Activated naive CD8-positive, alpha-beta T cell treated with anti-CD3 and anti-CD28 coated beads, Interleukin-2, amount 10 ng/mL, durations not matched to agents 7 days and 5 days (primary cell): ENCODE measurements around the gene RALY. TPM values are rescaled to one million over a fixed set of nuclear protein-coding genes. Genes with fewer than 3 reads are reported as not detected.

Source experiments
- ATAC-seq: fragments of 150-1000 bp; cut with Tn5 transposase; one replicate; pipeline ENCODE4 v1.10.0; 2021; ENCODE audit warnings: low read depth, moderate library complexity
- POLR2A ChIA-PET: fragments of 350-600 bp; sonication (Branson Sonifier 250); formaldehyde crosslinking; loops from one replicate; lab custom pipeline; 2021; ENCODE audit warnings: antibody characterized with exemption; lab: Charles Lee
- DNase-seq: peaks from one replicate; pipeline ENCODE4 v3.0.0; 2021
- H3K27ac Mint-ChIP-seq: one replicate; pipeline ENCODE4 v1.8.0; 2022; ENCODE audit warnings: mild to moderate bottlenecking, mixed read lengths
- H3K27me3 Mint-ChIP-seq: one replicate; pipeline ENCODE4 v1.8.0; 2022; ENCODE audit warnings: mild to moderate bottlenecking, moderate library complexity, mixed read lengths
- H3K36me3 Mint-ChIP-seq: one replicate; pipeline ENCODE4 v1.8.0; 2021; ENCODE audit warnings: mild to moderate bottlenecking, mixed read lengths
- H3K4me1 Mint-ChIP-seq: one replicate; pipeline ENCODE4 v1.8.0; 2021; ENCODE audit warnings: mixed read lengths
- H3K4me3 Mint-ChIP-seq: one replicate; pipeline ENCODE4 v1.8.0; 2022; ENCODE audit warnings: mild to moderate bottlenecking, moderate library complexity, mixed read lengths
- H3K9me3 Mint-ChIP-seq: one replicate; pipeline ENCODE4 v1.8.0; 2021; ENCODE audit warnings: mixed read lengths
- total RNA-seq, 2 experiments: library from RNA; stranded (reverse); gene quantifications; one replicate each; pipeline ENCODE4 v1.2.3, GENCODE V29; 2021

RALY gene
- total RNA-seq, 2 experiments from 2014 or later: 188 to 190 TPM

DNA sequence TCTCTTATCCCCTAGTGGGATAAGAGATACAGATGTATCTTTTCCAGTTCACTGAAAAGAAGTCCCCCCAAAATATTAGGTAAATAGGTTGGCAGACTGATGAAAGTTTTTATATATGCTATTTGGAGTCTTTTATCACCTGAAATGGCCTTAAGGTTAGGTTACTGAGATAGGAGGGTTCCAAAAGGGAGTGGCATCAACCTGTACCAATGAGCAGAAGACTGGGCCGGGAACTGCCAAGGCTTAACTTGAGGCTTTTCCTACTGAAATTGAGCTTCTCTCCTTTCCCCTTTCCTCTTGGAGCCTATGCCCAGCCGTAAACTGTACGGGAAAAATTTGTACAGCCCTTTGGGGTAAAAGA lies 76.3 kb downstream of the RALY start:
- POLR2A ChIA-PET: no interaction called here
- DNase-seq: no peak
- Mint-ChIP-seq H3K4me1 (peaks cover 21% of the 10 kb centered on the region), H3K9me3 (no peaks in the 10 kb centered on the region), H3K27ac (no peak overlapping the region), H3K36me3 (peaks cover 5% of the 10 kb centered on the region), H3K4me3 (no peak overlapping the region), H3K27me3 (no peaks in the 10 kb centered on the region)
- no peak for ATAC-seq

DNA sequence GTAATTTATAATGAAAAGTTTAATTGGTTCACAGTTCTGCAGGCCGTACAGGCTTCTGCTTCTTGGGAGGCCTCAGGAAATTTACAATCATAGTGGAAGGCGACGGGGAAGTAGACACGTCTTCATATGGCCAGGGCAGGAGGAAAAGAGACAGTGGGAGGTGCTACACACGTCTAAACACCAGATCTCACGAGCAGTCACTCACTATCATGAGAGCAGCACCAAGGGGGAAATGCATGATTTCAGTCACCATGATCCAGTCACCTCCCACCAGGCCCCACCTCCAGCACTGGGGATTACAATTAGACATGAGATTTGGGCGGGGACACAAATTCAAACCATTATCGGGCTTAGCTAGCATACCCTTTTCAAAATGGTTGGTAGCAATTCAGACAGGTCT lies 77.1 kb downstream of the RALY start:
- no peaks in the 10 kb centered on the region for H3K9me3 Mint-ChIP-seq
- H3K4me3 Mint-ChIP-seq: no peak overlapping the region
- no peaks in the 10 kb centered on the region for H3K27me3 Mint-ChIP-seq
- H3K4me1 Mint-ChIP-seq: peaks cover 17% of the 10 kb centered on the region
- H3K27ac Mint-ChIP-seq: no peak overlapping the region
- H3K36me3 Mint-ChIP-seq: peaks cover 4% of the 10 kb centered on the region
- ATAC-seq: no peak
- POLR2A ChIA-PET: no interaction called here
- DNase-seq: no peak

DNA sequence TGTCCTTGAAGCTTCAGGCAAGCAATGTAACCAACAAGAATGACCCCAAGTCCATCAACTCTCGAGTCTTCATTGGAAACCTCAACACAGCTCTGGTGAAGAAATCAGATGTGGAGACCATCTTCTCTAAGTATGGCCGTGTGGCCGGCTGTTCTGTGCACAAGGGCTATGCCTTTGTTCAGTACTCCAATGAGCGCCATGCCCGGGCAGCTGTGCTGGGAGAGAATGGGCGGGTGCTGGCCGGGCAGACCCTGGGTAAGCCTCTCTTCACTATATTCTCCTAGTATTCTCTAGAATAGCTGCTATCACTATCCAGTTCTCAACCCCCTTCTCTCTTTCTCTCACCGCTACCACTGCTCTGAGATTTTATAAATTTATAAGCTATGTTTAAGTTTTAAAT lies 78.4 kb downstream of the RALY start:
- ATAC-seq (no peak), DNase-seq (no peak)
- Mint-ChIP-seq H3K36me3 (peaks cover 4% of the 10 kb centered on the region), H3K27ac (no peak overlapping the region), H3K4me1 (peaks cover 17% of the 10 kb centered on the region), H3K4me3 (no peak overlapping the region), H3K27me3 (no peaks in the 10 kb centered on the region), H3K9me3 (no peaks in the 10 kb centered on the region)
- POLR2A ChIA-PET: no interaction called here

DNA sequence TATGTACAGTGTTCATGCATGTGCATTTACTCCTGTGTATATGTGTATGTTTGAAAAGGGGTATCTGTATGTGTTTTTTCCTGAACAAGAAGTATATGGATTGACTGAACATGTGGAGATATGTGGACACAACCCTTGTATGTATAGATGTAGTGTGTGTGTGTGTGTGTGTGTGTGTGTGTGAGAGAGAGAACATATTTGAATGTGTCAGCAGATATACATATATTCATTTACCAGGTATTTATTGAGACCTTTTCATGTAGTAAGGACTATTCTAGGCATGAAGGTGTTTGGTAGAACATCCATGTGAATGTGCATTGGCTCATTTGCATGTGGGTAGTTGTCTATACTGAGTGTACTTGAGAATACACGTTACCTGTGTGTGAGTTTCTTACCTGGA lies 79.1 kb downstream of the RALY start:
- Mint-ChIP-seq H3K4me1 (peaks cover 17% of the 10 kb centered on the region), H3K27ac (no peak overlapping the region), H3K36me3 (peaks cover 4% of the 10 kb centered on the region), H3K9me3 (no peaks in the 10 kb centered on the region), H3K27me3 (no peaks in the 10 kb centered on the region), H3K4me3 (no peak overlapping the region)
- ATAC-seq (no peak), DNase-seq (no peak)
- POLR2A ChIA-PET: no interaction called here

DNA sequence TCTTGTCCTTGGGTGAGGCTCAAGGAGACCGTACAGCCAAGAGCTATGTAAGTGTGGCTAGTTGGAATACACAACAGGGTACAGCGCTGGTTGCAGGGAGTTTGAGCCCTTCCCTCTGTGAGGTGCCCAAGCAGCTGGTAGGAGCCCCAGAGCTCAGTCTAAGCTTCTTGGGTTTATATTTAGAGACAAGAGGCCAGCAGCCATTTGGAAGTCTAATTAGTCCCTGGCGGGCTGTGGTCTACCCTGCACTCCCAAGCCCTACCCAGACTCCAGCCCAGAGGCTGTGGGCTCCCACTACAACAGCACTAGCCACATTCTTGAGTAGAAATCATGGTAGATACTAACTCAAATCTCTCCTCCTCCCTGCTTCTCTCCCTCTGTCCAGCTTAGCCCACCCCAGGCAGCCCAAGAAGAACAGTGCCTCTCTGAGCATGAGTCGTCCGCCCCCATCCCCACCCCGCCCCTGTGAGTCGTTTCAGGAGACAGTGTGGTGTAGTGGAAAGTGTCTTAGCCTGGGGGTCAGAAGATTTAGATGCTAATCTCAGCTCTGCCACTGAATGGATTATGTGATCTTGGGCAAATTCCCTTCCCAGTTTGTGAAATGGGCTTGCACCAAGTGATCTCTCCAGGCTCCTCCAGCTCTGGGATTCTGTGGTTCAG lies 80.5 kb downstream of the RALY start:
- no peaks in the 10 kb centered on the region for H3K27me3 Mint-ChIP-seq
- POLR2A ChIA-PET: interaction anchor here (1.0 kb wide), 1 partner anchor 38 kb away, joined by 5 read pairs; the partner anchor contains the start of gene EIF2S2
- DNase-seq: no peak
- no peak overlapping the region for H3K27ac Mint-ChIP-seq
- no peak for ATAC-seq
- H3K4me1 Mint-ChIP-seq: peaks cover 9% of the 10 kb centered on the region
- H3K36me3 Mint-ChIP-seq: peaks cover 6% of the 10 kb centered on the region
- H3K4me3 Mint-ChIP-seq: no peak overlapping the region
- H3K9me3 Mint-ChIP-seq: no peaks in the 10 kb centered on the region

DNA sequence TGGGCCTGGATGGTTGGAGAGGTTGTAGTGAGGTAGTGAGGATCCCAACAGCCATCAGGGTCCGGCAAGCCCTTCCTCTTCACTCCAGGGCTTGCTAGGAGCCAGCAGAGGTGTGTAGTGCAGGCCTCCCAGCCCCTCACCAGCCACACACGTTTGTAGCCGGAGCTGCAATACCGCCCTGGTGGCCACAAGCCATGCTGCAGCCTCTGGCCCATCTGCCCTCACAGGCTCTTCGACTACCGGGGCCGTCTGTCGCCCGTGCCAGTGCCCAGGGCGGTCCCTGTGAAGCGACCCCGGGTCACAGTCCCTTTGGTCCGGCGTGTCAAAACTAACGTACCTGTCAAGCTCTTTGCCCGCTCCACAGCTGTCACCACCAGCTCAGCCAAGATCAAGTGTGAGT lies 81.9 kb downstream of the RALY start:
- H3K27me3 Mint-ChIP-seq: no peaks in the 10 kb centered on the region
- H3K36me3 Mint-ChIP-seq: peaks cover 8% of the 10 kb centered on the region
- H3K4me1 Mint-ChIP-seq: peaks cover 7% of the 10 kb centered on the region
- H3K27ac Mint-ChIP-seq: no peak overlapping the region
- no peaks in the 10 kb centered on the region for H3K9me3 Mint-ChIP-seq
- DNase-seq (no peak), ATAC-seq (no peak)
- POLR2A ChIA-PET: no interaction called here
- no peak overlapping the region for H3K4me3 Mint-ChIP-seq

DNA sequence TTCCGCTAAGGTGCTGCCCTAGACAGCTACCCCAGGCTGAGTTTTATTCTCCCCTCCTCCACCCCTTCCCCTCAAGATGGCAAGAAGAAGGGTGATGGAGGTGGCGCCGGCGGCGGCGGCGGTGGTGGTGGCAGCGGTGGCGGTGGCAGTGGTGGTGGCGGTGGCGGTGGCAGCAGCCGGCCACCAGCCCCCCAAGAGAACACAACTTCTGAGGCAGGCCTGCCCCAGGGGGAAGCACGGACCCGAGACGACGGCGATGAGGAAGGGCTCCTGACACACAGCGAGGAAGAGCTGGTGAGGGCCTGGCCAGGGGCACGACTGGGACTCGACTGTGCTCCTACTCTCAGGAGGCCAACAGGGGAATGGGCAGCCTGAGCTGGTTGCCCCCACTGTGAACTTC lies 83.2 kb downstream of the RALY start:
- DNase-seq: no peak
- no peak for ATAC-seq
- Mint-ChIP-seq H3K9me3 (no peaks in the 10 kb centered on the region), H3K36me3 (peaks cover 6% of the 10 kb centered on the region), H3K27ac (no peak overlapping the region), H3K4me1 (peaks cover 4% of the 10 kb centered on the region), H3K4me3 (no peak overlapping the region), H3K27me3 (no peaks in the 10 kb centered on the region)
- POLR2A ChIA-PET: interaction anchor here (0.9 kb wide), 1 partner anchor 35 kb away, joined by 3 read pairs; the partner anchor contains the start of gene EIF2S2

DNA sequence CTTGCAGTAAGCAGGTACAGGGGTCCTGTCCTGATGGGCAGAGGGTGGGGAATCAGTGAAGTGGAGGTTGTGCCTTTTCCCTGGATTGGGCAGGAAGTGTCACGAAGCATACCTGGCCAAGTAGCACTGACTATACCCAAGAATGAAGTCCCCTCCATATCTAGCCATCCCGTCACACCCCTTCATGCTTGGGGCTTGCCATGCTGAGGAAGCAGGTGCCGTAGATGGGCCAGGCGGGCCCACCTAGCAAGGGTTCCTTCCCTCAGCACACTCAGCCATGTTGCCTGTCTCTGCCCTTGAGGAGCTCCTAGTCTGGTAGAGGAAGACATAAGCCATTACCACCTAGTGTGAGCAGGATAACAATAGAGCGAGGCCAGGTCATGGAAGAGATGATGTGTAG lies 84.8 kb downstream of the RALY start:
- H3K4me1 Mint-ChIP-seq: peaks cover 4% of the 10 kb centered on the region
- POLR2A ChIA-PET: interaction anchor here (1.0 kb wide), 1 partner anchor 34 kb away, joined by 3 read pairs; no protein-coding TSS in a partner anchor
- no peak overlapping the region for H3K4me3 Mint-ChIP-seq
- no peak for DNase-seq
- H3K36me3 Mint-ChIP-seq: peaks cover 5% of the 10 kb centered on the region
- no peak overlapping the region for H3K27ac Mint-ChIP-seq
- no peaks in the 10 kb centered on the region for H3K27me3 Mint-ChIP-seq
- no peak for ATAC-seq
- no peaks in the 10 kb centered on the region for H3K9me3 Mint-ChIP-seq

DNA sequence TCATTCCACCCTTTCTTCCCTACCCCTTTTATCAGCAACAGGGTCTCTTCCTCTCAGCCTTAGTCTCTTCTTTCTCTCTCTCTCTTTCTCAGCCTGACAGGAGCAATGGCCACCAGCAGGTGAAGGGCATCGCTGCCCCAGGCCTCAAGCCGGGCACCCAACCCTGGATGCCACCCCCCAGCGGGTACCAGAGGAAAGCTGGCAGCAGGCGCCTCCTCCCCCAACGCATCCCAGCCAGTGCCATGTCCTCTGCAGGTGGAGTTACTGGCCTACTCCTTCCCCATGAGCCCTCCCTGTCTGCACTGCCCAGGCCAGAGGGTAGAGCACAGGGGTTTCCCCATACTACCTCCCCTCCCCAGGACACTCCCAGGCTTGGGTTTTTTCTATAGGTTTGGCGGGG lies 86.1 kb downstream of the RALY start:
- ATAC-seq (no peak), DNase-seq (no peak)
- no peaks in the 10 kb centered on the region for H3K27me3 Mint-ChIP-seq
- H3K4me1 Mint-ChIP-seq: peaks cover 5% of the 10 kb centered on the region
- no peak overlapping the region for H3K4me3 Mint-ChIP-seq
- POLR2A ChIA-PET: no interaction called here
- peaks cover 9% of the 10 kb centered on the region for H3K36me3 Mint-ChIP-seq
- peak overlapping the region; percentile 26 for H3K27ac Mint-ChIP-seq
- H3K9me3 Mint-ChIP-seq: no peaks in the 10 kb centered on the region

DNA sequence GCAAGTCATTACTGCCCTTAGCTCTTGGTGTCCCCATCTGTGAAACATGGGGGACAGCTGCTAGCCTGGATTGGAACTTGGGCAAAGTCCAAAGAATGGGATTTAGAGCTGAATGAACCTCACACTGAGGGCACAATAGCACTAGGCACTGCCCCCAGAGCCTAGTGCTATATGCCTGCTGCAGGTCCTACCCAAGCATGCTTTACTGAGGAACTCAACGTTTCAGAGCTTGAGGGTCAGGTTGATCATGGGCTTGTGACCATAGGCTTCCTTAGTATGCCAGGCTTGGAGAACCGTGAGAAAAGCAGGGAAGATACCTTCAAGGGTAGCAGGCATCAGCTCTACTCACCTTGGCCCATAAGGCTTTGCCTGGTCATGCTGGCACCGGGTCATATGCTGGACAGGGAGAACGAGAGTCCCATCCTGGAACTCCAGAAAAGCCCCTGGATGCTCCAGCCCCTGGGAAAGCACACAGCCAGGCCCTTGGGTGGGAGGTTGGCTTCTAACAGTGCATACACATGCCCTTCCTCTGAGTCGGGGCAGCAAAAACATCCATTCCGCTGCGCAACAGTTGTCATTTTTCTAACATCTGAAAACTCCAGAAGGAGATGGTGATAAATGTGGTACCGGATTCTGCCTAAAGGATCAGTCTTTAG lies 88.6 kb downstream of the RALY start:
- H3K36me3 Mint-ChIP-seq: peaks cover 15% of the 10 kb centered on the region
- no peaks in the 10 kb centered on the region for H3K27me3 Mint-ChIP-seq
- ATAC-seq (no peak), DNase-seq (no peak)
- POLR2A ChIA-PET: interaction anchor here (1.4 to 1.6 kb wide), 2 partner anchors 12 to 29 kb away, joined by 3 read pairs; no protein-coding TSS in a partner anchor
- H3K4me3 Mint-ChIP-seq: no peak overlapping the region
- no peaks in the 10 kb centered on the region for H3K9me3 Mint-ChIP-seq
- H3K27ac Mint-ChIP-seq: no peak overlapping the region
- peaks cover 7% of the 10 kb centered on the region for H3K4me1 Mint-ChIP-seq

DNA sequence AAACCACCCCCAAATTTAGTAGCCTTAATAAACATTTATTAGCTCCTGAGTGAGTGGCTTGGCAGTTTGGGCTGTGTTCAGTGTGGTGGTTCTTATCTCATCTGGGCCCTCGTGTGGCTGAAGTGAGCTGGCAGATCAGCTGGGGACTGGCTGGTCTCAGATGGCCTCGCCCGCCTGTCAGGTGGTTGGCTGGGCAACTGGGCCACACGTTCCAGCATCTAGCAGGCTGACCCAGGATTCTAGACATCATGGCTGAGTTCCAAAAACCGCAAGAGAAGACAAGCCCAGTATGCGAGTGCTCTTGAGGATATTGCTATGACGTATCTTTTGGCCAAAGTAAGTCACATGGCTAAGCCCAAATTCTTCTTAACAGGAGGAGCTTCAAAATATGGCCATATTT lies 89.4 kb downstream of the RALY start:
- Mint-ChIP-seq H3K4me1 (peaks cover 8% of the 10 kb centered on the region), H3K27me3 (no peaks in the 10 kb centered on the region), H3K9me3 (no peaks in the 10 kb centered on the region), H3K4me3 (no peak overlapping the region), H3K36me3 (peaks cover 19% of the 10 kb centered on the region), H3K27ac (no peak overlapping the region)
- POLR2A ChIA-PET: interaction anchor here (1.4 kb wide), 1 partner anchor 28 kb away, joined by 3 read pairs; no protein-coding TSS in a partner anchor
- no peak for ATAC-seq
- no peak for DNase-seq

DNA sequence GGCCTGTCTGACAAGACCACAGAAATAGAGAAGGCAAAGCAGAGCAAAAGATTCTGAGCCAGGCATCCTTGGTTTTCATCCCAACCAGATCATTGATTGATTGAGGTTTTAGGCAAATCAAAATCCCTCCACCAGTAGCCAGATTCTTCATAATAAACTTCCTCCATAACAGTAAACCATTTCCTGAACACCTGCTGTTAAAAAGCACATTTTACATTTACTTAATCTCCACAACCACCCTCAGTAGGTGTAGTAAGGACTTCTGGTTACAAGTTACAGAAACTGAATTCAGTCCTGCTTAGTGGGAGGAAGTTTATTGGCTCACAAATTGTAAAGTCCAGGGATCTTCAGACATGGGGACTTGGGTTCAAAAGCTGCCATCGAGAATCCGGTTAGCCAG lies 90.1 kb downstream of the RALY start:
- H3K4me1 Mint-ChIP-seq: peaks cover 9% of the 10 kb centered on the region
- DNase-seq: no peak
- no peaks in the 10 kb centered on the region for H3K27me3 Mint-ChIP-seq
- H3K36me3 Mint-ChIP-seq: peaks cover 17% of the 10 kb centered on the region
- POLR2A ChIA-PET: no interaction called here
- no peak for ATAC-seq
- no peak overlapping the region for H3K4me3 Mint-ChIP-seq
- no peaks in the 10 kb centered on the region for H3K9me3 Mint-ChIP-seq
- peak overlapping the region; percentile 13 for H3K27ac Mint-ChIP-seq

DNA sequence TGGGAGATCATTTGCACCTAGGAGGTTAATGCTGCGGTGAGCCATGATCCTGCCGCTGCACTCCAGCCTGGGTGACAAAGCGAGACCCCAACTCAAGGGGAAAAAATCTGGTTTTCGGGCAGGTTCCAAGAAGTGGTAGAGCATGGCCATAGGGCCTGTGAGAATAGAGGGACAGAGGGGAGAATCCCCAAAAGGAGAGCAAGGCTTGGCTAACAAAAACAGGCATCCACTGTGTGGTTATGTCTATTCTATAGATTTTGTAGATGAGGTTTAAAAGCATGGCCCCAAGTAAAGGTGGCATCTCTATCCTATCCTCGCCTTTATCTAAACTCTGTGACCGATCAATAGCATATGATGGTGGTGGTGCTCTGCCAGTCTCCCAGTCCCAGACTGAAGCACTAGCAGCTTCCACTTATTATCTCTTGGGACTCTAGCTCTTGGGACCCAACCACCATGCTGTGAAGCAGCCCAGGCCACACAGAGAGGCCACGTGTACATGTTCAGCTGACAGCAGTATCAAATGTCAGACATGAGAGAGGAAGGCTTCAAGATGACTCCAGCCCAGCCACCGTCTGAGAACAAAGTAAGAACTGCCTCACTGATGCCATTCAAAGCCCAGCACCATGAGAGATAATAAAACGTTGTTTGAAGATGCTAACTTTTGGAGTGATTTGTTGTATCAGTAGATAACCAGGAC lies 90.7 kb downstream of the RALY start:
- ATAC-seq (no peak), DNase-seq (no peak)
- H3K9me3 Mint-ChIP-seq: no peaks in the 10 kb centered on the region
- H3K4me3 Mint-ChIP-seq: no peak overlapping the region
- no peaks in the 10 kb centered on the region for H3K27me3 Mint-ChIP-seq
- POLR2A ChIA-PET: no interaction called here
- H3K36me3 Mint-ChIP-seq: peaks cover 17% of the 10 kb centered on the region
- peaks cover 9% of the 10 kb centered on the region for H3K4me1 Mint-ChIP-seq
- peak overlapping the region; percentile 8 for H3K27ac Mint-ChIP-seq
